GM21737 (cell line): Measurements from ENCODE around the gene CNPY1.
"Not testable (repeated sequence)": the region's sequence is repeated elsewhere in the genome, so short reads cannot be mapped to it uniquely, and the experiment has no call there.

ENCODE experiments used
- ATAC-seq: cut with Tn5 transposase; IDR thresholded peaks from one replicate; pipeline ENCODE4 v1.9.1; 2021; ENCODE audit warnings: mild to moderate bottlenecking, moderate library complexity; ENCODE audit not compliant: unreplicated experiment

CNPY1 gene

DNA sequence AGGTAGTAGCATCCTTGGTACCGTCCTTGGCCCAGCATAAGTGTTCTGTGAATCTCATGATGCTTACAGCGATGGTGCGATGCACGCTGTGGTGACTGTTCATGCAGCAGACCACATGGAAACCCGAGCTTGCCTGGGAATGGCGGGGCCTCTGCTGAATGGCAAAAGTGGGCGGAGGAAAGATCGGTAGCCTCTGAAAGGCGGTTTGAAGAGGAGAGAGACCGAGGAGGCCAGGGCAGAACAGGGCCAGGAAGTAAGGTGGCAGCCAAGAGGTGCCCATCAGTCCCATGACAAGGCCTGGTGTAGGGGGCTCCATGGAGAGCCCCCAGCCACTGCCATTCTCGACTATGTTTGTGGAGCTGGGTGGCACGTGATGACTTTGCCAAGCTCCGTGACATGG, 33.2 kb upstream of the CNPY1 start:
- ATAC-seq, result no peak

DNA sequence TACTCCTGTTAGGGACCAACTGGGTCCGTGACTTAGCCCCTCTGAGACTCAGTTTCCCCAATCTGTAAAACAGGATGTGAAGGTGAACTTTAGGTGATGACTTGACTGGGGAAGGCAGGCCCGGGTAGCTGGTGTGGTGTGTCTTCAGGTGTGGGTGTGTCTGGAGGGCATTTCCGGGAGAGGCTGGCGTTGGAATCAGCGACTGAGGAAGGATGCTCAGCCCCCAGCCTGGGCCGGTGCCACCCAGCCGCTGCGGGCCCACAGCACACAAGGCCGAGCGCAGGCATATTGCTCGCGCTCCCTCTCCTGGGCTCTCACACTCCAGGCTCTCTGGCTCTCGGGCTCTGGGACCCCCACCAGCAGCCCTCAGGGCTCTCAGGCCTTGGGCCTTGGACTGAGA, 31.7 kb upstream of the CNPY1 start:
- ATAC-seq, result no peak

DNA sequence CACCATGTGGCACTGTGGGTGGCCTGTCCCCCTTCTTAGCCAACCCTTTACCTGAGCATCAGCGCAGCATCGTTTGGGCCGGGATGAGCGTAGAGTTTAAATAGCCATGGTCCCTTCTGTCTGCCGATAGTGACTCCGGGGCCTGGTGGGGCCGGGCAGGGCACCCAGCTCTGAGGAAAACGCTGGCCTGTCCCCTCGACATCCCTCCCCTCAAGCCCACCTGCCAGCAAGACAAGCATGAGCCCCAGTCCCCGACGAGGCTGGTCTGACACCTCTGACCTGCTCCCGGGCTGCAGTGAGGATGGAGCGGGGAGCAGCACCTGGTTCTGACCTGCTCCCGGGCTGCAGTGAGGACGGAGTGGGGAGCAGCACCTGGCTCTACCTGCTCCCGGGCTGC, 31.1 kb upstream of the CNPY1 start:
- no peak for ATAC-seq

DNA sequence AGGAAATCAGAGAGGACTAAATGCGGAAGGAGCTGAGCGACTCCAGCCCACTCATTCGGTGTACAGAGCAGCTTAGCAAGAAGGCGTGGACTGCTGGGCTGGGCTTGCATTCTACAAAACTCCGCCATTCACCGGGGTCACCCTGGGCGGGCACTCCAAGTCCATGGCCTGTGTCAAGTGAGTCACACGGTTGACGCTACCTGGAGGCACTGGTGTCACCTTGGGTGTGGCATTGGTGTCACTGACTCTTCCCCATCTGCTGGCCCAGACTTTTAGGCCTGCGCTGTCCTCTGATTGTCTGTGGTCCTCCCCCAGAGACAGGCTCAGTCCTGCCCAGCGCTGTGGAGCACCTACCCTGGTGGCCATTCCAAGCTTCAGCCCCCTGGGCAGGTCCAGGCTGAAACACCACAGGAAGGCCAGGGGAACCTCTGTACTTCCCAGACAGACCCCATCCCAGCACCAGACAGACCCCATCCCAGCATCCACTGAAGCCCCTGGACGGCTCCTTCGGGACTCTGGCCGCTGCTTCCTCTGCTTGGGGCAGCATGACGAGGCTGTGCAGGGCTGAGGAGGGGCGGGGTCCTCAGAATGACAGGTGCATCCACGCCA, 30.6 kb upstream of the CNPY1 start:
- no peak for ATAC-seq

DNA sequence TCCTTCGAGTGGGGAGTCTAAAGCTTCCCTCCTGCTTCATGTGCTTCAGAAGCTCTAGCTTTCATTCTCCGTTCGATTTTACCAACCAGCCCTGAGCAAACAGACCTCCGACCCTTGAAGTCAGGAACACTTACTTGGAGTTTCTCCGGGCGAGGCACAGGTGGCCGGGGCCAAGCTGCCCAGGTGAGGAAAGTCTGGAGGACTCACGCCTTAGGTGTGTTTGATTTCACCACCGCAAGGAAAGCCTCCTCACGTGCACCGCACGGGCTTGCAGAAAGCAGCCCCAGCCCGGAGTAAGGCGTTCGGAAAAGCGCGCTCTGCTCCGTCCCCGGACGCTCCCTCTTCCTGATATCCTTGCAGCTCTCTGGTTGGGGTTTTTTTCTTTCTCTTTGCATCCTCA, 30.1 kb upstream of the CNPY1 start:
- ATAC-seq, result no peak

DNA sequence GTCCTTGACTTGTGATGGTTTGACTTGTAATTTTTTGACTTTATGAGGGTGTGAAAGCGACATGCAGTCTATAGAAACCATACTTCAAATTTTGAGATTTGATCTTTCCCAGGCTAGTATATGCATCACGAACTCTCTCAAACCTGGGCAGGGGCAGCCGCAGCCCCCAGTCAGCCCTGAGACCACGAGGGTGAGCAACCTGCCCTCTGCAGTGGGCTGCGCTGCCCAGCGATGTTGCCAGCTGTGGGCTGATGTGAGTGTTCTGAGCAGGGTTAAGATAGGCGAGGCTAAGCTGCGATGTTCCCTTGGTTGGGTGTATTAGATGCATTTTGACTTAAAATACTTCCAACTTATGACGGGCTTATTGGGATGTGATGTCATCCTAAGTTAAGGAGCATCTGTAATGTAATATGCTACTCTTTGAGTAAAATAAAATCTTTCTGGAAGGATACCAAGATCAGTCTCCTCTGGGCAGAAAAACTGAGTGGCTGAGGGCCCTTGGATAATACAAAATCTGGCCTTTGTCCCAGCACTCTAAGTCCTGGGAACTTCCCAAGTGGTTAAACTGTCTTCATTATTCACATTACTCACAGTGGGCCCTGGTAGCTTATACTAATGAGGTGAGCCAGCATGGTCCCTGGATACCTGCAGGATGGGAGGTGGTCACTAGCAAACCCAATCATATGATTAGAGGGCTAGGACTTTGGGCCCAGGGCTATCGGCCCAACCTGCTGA, 28.4 kb upstream of the CNPY1 start:
- no peak for ATAC-seq

DNA sequence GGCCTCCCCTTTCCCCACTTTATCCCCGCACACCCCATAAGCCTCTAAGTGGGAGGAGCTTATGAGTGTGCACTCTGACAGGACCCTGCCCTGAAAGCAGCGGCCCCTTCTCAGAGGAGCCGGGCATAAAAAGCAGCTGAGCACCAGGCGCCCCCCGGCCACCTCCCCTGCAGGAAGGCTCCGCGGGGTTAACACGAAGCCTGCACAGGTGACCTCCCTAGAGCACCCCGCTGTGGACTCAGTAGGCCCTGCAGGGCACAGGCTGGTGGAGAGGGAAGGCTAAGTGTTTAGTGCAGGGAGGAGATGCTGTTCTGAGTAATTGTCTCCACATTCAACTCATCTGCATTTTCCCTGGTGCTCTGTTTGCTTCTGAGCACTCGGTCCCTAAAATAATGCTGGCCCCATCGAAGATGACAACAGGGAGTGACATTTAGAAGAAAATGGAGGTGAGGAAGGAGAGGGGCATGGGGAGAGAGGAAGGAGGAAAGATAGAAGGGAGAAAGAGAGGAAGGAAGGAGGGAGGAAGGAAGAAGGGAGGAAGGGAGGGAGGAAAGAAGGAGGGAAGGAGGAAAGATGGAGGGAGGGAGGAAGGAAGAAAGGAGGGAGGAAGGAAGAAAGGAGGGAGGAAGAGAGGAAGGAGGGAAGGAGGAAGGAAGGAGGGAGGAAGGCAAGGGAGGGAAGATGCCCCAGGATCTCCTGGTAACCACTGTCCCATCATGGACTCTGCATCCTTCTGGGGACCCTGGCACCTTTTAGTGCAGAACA, 25.4 kb upstream of the CNPY1 start:
- ATAC-seq, result no peak

DNA sequence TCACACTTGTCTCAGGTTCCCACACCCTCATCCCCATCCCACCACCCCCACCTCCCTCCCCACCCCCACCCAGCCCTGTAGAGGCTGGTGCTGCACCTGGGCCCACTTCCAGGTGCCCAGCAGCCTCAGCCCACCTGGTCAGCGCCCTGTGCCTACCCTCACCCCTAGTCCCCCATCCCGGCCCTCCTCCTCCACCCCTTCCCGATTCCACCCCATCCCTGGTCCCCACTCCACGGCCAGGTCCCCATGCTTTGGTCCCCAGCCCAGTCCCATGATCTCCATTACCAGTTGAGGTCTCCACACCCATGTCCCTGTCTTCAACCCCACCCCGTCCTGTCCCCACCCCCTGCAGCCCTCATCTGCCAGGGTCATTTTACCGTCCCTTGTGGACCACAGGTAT, 24.6 kb upstream of the CNPY1 start:
- ATAC-seq, result no peak

DNA sequence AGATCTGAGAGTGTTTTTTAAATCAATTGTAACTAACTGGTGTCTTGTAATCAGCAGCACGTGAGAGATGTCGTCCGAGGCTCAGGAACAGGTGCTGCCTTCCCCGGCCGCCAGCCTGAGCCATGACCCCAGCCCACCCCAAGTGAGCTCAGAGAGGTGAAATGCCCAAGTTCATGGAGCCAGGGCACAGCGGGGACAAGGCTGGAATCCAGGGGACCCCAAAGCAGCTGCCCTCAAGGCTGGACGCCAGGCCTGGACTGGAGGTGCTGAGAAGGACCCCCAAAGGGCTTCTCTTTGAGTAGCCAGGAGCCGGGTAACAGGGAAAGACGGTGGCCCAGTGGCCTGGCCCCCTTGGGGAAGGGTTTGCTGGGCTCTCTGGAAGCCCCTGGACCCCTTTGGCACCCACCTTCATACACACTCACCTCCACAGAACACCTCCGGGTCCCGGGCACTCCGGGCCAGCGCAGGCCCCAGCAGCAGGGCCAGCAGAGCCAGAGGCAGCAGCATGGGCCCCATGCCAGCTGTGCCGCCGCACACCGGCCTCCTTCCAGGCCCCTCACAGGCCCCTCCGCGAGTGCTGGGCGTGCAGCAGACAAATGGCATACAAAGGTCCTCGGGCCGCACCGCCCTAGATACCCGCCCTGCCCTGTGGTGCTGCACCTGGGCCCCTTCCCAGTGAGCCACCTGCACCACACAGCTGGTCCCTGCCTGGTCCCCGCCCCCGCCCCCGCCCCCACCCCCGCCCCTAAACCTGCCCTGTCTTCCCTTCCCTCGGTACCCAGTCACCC, 24.0 kb upstream of the CNPY1 start:
- ATAC-seq, result no peak

DNA sequence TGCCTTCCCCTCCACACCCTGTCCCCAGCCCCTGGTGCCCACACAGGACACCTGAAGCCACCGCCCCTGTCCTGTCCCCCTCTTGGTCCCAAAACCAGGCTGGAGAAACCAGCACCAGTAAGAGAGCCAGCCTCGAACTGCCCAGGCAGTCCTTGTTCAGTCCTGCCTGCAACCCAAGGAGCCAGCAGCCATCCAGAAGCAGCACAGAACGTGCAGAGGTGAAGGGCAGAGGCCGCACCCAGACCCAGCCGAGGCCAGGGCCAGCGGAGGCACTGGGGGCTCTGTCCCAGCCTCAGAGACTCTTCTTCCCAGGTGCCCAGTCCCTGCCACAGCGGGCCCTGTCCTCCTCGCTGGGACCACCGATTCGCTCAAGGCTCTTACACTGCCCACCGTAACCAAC, 23.3 kb upstream of the CNPY1 start:
- no peak for ATAC-seq

DNA sequence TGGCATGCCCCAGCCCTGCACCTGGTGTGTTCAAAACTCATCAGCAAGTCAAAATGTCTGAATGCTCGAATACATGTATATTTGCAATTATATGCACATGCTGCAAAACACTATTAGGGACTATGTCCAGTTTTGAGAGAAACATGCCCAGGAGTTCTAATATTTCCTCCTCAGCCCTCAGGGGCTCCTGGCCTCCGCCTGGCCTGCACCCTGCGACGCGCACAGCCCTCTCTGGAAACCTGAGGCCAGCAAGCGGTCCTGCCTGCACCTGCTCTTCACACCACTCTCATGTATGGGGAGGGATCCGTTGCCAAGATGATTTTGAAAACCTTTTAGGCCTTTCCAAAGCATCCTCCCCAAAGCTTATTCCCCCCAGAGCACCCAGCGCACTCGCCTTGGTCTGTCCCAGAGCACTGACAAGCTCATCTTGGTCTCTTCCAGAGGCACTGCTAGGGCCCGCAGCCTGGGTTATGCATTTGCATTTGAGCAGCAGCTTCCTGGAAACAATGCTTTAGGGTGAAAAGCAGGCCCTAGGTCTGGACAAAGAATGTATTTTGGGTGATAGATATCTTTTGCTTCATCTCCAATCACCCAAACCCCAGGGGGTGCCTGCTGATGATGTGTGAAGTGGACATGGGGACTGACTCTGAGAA, 22.6 kb upstream of the CNPY1 start:
- ATAC-seq, result no peak

DNA sequence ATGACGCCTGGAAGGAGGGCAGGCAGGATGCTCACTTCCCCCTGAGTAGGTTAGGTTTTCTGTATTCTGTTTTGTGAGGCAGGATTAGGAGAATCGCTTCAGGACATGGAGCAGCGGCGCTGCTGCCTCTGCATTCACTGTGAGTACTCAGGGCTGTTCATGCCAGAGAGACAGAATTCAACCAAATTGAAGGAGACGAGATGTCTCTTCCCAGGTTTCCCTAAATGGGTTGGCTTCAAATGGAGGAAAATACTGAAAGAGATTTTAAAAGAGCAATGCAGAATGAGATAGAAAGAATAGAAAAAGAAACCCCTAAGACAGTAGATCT, 21.9 kb upstream of the CNPY1 start:
- ATAC-seq, result no peak

DNA sequence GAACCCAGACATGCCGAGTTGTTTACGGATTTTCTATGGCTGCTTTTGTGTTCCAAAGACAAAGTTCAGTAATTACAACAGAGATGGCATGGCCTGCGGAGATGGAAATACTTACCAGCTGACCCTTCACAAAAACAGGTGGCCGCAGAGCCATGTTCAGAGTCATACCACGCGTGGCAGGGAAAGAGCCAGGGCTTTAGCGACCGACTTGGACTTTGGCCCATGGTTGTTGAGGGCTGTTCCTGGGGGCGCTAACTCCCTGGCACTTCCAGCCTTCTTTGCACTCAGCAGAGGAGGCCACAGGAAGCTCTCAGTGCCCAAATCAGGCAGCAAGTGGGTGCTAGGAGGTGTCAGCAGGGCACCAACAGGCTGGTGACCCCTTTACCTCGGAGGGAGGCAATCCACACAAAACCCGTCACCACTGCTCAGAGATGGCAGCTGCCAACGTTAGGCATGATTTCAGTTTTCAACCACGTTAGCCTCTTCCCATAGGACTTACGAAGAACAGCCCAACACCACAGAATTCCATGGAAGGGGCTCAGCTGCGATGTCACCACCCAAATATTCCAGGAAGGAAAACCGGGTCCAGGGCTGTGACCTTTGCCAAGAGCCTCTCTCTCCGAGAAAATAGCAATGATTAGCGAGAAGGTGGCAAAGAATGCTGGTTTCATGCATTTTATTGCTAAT, 21.4 kb upstream of the CNPY1 start:
- ATAC-seq, result no peak

DNA sequence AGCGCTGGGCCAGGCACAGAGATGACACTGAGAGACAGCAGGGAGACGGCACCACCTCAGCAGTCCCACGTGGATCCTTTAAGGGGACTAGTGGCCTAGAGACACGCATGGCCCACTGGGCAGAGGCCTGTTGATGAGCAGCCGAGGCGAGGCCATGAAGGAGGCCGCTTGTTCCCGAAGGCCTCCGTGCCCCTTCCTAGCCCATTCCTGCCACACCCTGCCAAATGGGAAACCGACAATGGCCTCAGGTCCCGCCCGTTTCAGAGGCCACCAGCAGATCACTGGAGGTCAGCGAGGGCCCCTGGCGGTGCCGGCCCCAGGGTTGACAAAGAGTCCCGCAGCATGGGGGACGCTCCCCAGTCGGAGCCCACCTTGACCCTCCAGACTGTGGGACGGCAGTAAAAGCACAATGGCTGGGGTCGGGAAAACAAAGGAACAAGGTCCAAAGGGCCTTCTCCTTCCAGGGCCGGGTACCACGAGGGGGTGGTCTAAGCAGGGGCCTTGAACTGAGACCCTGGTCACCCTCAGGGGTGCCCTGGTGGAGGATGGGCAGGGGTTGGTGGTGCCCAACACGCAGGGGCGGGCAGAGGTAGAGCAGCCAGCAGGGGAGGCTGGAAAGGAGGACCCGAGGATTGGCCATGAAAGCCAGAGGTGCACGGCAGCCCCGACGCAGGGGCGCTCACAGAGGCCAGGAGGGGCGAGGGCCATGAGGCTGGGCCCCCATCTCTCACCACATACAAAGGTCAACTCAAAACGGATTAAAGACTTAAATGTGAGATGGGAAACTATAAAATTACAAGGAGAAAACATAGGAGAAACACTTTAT, 19.9 kb upstream of the CNPY1 start:
- no peak for ATAC-seq

DNA sequence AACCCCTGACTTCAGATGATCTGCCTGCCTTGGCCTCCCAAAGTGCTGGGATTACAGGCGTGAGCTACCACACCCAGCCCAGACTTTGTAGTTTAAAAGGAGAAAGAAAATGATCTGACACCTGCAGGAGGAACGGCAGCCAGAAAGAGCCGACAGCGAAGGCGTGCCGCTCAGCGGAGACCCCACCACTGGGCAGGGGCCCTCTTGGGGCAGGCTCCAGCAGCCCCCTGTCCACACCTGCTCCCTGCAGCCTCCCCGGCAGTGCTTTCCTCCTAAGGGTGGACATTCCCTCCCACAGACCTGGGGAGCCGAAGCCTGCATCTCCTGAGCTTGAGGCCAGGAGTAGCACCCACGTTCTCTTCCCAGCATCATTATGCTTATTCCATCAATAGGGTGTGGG, 19.2 kb upstream of the CNPY1 start:
- ATAC-seq, result no peak

DNA sequence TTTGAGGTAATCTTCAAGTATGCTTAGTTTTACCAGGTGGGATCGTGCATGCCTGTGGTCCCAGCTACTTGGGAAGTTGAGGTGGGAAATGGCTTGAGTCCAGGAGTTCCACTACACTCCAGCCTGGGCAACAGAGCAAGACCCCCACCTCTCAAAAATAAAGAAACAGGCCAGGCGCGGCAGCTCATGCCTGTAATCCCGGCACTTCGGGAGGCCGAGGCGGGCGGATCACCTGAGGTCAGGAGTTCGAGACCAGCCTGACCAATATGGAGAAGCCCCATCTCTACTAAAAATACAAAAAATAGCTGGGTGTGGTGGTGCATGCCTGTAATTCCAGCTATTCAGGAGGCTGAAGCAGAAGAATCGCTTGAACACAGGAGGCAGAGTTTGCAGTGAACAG, 16.6 kb upstream of the CNPY1 start:
- not testable (repeated sequence) for ATAC-seq

DNA sequence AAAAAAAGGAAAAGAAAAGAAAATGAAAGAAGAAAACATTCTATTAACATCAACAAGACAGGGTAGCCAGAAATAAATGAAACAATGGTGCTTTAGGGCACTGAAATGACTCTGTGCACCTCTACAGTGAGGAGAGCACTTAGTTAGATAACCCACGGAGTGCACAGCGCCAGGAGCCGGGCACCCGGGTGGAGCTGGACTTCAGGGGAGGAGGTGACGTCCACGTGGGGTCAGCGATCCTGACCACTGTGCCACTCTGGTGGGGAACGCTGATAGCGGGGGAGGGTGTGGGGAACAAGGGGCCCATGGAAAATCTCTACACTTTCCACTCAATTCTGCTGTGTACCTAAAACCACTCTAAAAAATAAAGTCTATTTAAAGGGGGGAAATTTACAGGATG, 15.7 kb upstream of the CNPY1 start:
- no peak for ATAC-seq

DNA sequence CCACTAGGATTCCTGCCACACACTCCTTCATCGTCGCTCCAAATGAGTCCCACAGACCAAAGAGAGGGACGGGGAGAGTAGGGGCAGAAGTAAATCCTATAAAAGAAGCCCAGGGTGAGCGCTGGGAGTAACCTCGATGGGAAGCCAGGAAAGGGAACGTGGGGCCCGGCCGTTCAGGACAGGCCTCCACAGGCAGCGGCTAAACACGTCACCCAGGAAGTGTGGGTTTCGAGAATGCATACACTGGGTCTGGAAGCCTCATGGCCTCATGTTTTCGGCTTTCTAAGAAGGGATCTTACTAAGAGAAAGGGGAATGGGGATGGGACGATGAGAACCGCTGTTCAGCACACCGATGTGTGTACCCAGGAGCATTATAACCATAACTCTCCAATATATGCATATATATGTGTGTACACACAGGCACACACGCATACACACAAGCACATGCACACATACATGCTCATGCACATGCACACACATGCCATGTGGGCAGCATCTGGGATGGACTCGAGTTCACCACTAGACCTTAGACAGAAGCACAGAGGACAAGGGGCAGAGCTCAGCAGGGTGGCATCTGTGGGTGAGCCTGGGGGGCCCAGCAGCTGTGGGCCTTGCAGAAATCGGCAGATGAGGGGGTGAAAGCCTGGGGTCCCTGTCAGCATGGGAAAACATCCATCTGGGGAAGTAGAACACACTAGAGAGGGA, 14.8 kb upstream of the CNPY1 start:
- ATAC-seq, result no peak
